GM18870 (cell line): ENCODE data around the gene MAP2K5.

Source experiments
- ATAC-seq: cut with Tn5 transposase; IDR thresholded peaks from one replicate; pipeline ENCODE4 v1.9.1; 2021; ENCODE audit warnings: moderate library complexity; ENCODE audit not compliant: unreplicated experiment

MAP2K5 gene

DNA sequence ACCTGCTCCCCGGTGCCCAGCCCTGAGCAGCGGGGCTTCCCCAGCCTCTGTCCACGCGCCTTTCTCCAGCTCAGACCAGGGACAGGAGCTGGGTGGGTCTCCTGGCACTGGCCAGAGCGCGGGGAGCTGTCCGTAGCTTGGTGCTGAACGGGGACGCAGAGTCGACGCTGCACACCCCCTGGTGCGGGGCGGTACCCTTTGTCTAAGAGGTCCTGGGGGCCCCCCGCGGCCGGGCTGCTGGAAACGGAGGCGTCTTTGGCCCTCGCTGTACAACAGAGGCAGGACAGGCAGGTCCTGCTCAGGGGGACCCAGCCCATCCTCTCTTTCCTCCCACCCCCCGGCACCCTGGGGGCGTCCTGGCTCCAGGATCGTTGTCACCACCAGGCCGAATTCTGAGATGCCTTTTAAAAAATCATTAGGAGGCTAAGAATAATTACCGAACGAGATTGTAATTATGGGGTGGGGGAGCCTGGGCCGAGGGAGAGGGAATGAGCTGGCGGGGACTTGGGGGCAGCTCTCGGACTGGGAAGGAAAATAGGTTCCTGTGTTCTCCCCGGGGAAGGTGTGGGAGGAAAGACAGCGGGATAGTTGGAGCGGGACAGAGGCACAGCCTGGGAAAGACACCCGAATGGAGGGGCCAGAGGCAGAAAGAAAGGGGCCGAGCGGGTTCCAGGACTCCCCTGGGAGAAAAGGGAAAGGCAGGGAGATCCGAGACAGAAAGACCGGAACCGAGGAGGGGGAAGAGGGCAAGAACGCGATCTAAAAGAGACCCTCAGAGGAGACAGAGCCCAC, 278.7 kb downstream of the MAP2K5 start:
- ATAC-seq, result no peak

DNA sequence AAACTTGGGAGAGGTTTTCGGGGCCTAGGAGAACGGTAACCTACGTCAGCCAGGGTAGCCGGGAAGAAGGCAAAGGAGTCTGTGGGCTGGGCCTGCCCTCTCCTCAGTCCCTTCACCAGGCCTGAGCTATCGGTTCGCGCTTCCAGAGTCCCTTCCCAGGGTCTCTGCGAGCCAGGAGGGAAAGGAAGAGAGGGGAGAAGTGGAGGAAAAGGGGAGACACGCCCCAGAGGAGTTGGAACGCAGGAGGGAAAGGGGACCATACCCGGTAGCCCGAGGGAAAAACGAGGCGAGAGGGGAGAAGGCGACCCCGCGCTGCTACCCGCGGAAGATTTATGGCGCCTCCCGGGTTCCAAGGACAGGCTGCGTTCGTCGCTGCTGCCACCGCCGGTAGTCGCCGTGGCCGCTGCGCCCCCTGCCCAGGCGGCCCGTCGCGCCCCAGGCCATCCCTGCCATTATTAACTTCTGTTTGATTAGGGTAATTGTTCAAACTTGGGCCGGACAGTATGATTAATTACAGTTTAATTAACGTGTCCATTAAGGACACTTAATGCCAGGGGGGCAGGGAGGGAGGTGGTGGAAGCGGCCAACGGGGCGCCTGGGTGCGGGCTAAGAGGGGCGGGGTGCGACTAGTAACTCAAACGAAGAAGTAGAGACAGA, 279.4 kb downstream of the MAP2K5 start:
- no peak for ATAC-seq

DNA sequence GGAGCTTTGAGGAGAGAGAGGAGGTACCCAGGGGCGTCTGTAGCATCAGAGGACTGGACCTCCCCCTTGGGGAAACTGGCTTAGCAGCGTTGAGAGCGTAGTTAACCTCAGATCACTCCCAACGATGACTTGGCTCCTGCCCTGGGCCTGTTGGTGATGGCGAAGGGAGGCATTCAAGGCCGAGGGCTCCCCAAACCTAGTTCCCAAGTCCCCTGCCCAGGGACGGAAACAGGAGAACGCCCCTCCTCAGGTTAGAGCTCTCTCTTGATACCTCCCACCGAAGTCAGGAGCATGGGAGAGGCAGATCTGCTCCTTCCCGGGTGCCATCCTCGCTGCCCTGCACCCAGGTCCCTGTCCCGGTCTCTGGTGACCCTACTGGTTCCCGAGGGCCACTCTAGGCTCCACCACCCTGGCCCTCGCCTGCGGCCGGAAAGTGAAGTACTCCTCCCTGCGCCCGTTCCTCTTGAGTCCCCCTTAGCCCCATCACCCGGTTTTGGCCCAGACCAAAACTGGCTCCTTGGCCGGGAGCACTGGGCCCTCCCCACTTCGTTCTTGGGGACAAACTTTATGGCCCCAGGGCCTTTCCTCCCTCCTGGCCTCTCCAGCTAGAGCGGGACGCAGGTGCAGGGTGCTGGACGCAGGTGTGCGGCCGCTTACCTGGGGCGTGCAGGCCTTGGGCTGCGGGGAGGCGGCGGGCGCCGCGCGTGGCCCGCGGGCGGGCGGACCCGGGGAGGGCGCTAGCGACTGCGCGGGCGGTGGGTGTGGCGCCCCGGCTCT, 280.2 kb downstream of the MAP2K5 start:
- no peak for ATAC-seq

DNA sequence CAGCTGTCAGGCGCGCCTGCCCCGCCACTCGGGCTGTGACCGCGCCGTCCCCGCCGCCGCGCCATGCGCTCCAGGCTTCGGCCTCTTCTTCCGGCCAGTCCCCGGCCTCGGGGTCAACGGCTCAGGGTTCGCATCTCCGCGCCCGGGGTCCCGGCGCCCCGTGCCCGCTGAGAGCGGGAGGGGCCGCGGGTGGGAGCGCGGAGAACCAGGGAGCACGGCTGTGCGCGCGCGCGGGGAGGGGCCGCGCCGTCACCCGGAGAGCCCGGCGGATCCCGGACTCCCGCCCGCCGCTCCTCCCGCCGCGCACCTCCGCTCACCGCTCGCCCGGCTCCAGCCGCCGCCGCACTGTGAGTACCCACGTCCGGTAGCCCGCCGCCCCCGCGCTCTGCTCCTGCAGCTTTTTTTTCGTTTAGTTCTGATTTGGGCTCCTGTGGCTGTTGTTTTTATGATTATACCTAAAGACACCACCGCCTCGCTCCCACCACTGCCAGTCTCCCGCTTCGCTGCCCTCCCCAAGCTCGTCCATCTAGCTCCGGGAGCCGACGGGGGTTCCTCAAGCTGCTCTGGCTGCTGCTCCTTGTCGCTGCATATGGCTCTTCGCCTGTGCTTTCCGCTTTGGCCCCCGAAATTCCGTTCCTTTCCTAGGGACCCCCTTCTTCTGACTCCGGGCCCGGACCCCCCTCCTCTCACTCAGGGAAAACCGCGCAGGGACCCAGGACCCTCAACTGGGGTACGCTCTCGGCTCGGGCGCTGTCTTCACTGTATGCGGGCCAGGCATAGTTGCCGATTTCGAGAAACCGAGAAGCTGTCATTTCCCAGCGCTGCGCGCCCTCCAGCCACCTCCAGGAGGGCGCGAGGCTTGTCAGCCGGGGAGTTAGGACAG, 281.1 kb downstream of the MAP2K5 start:
- no peak for ATAC-seq

DNA sequence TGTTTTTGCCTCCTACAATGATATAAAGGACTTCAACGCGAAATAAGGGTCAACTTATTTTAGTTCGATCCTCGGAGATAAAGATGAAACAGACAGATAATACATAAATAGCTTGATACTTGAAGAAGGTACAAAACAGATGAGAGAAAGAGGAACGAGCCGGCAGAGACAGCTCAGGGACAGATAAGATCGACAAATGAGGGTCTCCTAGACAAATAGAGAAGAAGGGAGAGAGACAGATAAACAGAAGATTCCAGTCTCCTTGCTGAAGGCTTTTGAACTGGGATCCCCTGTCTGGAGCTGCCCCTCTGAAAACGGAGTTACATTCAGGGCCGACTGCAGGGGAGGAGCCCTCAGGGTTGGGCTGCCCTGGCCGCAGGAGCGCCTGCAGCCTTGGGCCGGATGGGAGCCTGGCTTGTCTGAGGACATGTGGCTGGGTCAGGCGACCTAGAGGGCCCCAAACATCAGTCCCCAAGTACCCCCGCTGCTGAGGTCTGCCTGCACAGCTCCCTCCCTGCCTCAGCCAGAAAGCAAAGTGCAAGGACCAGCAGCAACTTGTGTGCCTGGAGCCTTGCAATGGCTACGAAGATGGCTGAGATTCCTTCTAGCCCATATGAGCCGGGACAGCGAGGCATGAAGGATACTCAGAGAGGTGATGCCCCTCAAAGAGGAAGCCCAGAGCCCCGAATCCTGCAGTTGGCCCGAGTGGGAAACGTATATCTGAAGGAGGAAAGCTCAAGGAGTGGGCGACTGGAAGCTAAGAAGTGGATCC, 281.9 kb downstream of the MAP2K5 start:
- no peak for ATAC-seq

DNA sequence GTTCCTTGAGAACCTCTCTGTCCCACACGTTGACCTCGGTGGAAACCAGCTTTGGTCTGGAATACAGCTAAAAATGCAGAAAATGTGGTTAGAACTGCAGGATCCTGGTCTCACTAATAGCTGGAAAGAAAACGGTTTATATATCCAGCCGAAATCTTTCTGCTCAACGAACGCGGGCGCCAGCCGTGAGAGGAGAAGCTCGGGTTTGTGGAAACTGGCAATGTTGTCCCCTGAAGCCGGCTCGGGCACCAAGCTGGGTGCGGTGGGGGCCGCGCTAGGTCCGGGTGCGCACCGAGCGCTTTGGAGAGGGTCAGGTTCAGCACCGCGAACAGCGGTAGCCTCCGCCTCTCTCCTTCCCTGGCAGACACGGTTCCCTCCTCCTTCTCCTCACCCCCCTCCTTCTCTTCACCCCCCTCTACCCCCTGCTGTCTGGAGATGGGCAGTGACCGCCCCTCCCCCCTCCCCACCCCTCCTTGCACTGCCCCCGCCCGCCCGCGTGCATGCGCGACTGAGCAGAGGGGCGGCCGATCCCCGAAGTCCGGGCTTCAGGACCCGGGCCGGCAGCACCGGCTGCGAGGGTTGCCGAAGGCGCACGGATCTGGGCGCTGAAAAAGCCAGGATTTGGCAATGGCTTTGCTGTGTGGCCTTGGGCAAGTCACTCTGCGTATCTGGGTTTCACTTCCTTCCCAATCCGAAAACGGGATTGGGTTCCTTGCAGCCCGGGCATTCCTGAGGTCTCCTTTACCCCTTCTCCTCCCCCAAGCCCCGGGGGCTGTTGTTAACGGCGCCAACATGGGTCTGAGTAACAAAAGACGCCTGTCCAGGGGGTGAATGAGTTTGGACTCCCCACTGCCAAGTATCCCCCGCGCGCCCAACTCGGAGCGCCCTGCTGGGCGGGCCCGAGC, 282.7 kb downstream of the MAP2K5 start, which contains the start of gene SKOR1:
Gene SKOR1, plus strand, starts transcription at position 534 of the 905 bp plus-strand sequence. Its CDS starts 94 bp downstream, at position 628.
- ATAC-seq, result no peak

DNA sequence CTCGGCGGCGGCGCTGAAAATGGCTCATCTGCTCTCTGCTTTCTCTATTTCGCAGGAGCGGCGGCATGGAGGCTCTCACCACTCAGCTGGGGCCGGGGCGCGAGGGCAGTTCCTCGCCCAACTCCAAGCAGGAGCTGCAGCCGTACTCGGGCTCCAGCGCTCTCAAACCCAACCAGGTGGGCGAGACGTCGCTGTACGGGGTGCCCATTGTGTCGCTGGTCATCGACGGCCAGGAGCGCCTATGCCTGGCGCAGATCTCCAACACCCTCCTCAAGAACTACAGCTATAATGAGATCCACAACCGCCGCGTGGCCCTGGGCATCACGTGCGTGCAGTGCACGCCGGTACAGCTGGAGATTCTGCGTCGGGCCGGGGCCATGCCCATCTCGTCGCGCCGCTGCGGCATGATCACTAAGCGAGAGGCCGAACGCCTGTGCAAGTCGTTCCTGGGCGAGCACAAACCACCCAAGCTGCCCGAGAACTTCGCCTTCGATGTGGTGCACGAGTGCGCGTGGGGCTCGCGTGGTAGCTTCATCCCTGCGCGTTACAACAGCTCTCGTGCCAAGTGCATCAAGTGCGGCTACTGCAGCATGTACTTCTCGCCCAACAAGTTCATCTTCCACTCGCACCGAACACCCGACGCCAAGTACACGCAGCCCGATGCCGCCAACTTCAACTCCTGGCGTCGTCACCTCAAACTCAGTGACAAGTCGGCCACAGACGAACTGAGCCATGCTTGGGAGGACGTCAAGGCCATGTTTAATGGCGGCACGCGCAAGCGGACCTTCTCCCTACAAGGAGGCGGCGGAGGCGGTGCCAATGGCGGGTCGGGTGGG, 283.6 kb downstream of the MAP2K5 start:
- ATAC-seq, result no peak

DNA sequence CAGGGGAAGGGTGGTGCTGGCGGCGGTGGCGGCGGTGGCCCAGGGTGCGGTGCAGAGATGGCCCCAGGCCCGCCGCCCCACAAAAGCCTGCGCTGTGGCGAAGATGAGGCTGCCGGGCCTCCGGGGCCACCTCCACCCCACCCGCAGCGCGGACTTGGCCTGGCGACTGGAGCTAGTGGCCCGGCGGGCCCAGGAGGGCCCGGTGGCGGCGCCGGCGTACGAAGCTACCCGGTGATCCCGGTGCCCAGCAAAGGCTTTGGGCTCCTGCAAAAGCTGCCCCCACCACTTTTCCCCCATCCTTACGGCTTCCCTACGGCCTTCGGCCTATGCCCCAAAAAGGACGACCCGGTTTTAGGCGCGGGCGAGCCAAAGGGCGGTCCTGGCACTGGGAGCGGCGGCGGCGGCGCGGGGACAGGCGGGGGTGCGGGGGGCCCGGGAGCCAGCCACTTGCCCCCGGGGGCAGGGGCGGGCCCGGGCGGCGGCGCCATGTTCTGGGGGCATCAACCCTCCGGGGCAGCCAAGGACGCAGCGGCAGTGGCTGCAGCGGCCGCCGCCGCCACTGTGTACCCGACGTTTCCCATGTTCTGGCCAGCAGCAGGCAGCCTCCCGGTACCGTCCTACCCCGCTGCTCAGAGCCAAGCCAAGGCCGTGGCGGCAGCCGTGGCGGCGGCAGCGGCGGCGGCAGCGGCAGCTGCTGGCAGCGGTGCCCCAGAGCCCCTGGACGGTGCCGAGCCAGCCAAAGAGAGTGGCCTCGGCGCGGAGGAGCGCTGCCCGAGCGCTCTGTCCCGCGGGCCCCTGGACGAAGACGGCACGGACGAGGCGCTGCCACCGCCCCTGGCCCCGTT, 284.4 kb downstream of the MAP2K5 start:
- ATAC-seq, result no peak

DNA sequence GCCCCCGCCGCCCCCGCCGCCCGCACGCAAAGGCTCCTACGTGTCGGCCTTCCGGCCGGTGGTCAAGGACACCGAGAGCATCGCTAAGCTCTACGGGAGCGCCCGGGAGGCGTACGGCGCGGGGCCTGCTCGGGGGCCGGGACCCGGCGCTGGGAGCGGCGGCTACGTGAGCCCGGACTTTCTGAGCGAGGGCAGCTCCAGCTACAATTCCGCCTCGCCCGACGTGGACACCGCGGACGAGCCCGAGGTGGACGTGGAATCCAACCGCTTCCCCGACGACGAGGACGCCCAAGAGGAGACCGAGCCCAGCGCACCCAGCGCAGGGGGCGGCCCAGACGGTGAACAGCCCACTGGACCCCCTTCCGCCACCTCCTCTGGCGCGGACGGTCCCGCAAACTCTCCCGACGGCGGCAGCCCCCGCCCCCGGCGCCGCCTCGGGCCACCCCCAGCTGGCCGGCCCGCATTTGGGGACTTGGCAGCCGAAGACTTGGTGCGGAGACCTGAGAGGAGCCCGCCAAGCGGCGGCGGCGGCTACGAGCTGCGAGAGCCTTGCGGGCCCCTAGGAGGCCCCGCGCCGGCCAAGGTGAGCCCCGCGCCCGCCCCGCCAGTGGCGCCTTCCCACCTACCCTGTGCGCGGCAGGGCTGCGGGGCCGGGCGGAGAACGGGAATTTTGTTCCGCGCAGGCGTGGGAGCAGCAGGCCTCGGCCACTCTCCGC, 285.2 kb downstream of the MAP2K5 start:
- ATAC-seq, result no peak

DNA sequence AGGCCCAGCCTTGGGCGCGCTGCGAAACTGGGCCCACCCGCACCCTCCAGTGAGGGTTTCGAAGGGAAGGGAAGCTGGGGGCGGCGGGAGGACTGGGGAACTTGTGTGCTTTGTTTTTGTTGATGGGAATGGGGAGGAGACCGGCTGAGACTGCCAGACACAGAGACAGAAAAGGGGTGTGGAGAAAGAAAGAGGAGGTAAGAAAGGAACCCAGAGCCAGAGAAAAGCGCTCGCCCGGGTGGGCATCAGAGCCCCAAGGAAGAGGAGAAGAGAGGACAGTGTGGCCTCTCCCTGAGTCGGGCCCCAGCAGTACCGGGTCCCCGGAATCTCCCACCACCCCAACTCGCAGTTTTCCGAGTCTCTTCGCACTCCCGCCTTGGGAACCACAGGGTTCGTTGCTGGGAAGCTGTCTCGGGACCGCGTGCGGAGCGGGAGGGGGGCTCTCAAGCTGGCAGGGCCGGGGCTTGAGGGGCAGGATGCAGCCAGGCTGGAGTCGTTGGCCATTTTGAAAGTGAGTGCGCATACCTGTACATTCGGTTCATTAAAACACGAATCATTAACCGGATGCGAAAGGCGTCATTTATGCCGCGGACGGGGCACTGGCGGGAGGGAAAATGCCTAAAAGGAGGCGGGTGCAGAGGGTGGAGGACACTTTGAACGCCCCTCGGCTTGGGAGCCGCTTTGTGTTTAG, 285.9 kb downstream of the MAP2K5 start:
- no peak for ATAC-seq

DNA sequence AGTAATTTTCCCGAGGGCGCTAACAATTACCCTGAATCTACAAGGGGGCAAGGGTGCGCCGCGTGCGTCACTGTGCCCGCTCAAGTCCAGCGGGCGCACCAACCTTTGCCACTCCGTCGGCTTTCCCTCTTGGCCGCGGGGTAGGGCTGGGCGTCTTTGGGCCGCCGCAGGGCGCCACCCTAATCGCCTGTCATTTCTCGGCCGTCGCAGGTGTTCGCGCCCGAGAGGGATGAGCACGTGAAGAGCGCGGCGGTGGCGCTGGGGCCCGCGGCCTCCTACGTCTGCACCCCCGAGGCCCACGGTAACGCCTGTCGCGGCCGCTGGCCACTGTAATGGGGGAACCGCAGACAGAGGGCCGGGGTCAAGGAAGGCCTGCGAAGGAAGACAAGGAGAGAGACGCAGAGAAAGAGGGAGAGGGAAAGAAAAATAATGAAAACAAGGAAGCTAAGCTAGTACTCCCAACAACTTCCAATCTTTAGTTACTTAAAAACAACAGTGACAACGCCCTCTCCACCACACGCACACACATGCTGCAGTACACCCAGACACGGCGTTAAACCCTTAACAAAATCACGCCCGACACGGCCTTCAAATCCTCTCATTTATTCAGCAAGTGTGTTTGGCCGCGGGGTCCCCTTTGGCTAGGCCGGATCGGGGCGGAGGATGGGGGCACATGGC, 286.6 kb downstream of the MAP2K5 start:
- ATAC-seq, result no peak

DNA sequence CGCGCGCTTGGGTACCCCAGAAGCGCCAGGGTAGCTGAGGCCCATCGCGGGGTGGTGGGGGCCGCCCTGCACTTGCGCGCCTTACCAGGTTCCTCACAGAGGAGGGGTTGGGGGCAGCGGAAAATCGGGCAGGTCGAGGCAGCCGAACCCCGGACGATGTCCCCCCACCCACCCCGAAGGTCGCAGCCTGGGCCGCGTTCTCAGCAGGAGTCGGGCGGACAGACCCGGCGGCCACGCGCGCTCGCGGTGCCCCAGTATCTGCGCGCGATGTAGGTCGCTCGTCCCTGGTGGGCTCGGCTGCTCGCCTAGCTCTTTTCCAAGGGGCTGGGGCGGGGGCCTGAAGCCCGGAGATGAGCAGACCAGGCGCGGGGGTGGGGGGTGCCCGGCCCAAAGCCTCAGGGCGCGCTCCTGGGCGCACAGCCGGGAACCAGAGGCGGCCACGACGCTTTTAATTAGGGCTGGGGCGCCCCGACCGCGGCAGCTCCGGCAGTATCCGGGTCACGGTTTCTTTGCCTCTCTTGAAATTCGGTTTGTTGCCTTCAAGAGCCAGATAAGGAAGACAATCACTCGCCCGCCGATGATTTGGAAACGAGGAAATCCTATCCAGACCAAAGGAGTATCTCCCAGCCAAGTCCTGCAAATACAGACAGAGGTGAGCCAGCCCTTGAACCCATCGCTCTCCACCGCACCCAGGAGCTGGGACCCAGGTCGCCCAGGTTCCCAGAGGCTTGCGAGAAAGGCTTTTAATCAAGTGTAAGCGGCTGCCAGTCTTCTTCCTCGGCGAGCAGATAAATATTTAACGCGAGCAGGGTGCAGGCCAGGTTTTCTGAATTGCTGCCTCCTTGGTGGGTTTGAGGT, 287.4 kb downstream of the MAP2K5 start:
- no peak for ATAC-seq

DNA sequence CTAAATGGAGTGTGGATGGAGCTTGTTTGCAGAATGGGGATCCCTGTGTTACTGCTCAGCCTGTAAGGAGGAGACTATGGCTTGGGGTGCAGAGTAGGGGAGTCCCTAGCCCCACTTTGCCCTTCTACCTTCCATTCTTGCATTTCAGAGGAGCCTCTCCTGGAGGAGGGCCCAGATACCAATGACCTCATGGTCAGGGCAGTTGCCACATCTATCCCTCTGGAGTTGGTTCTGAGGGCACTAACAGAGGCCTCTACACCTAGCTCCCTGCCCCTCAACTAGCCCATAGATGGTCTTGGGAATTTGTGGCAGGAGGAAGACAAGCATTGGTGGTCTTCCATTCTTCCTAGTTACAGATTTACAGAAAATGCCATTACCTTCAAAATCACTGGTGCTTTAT, 288.9 kb downstream of the MAP2K5 start:
- no peak for ATAC-seq

DNA sequence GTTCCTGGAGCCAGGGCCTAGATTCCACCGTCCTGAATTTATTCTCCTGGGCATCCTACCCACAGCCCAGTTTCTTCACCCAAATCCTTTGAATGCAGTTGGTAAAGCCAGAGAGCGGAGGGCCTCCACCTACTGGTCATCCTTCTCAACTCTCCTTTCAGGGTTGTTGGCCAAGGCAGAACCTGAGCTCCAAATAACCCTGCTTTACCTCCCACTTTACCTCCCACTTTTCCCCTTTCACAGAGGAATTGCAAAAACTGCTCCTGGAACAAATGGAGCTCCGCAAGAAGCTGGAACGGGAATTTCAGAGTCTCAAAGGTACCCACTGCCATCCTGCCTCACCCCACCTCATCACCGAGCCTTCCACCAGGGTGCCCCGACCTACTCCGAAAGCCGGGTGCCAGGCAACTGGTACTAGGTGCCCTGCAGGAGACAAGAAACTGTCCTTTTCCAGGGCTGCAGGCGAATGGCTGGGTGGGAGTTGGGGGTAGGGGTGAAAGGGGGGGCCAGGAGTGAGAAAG, 289.6 kb downstream of the MAP2K5 start:
- no peak for ATAC-seq
